ENCODE results near the gene FCHSD1.
"Not testable (repeated sequence)": the region's sequence is repeated elsewhere in the genome, so short reads cannot be mapped to it uniquely, and the experiment has no call there.

Gene FCHSD1

GRCh38 chr5:141618030-141618803, 33.0 kb downstream of the FCHSD1 start:
- DNase-seq (ENCODE audit: extremely low read depth in 1 of 2, low read depth in 1 of 2) = peak in 1 of 2 donors; percentile 50

GRCh38 chr5:141617682-141618029, 33.6 kb downstream of the FCHSD1 start:
- no peak for DNase-seq (ENCODE audit: extremely low read depth in 1 of 2, low read depth in 1 of 2)

- no peak for DNase-seq (ENCODE audit: extremely low read depth in 1 of 2, low read depth in 1 of 2)
These were observed 34.1 kb downstream of the FCHSD1 start for GRCh38 chr5:141617128-141617527.

GRCh38 chr5:141615991-141616720, 35.1 kb downstream of the FCHSD1 start:
- no peak for DNase-seq (ENCODE audit: extremely low read depth in 1 of 2, low read depth in 1 of 2)

- DNase-seq (ENCODE audit: extremely low read depth in 1 of 2, low read depth in 1 of 2) = no peak
These were observed 37.9 kb downstream of the FCHSD1 start for GRCh38 chr5:141613344-141613743.

- DNase-seq (ENCODE audit: extremely low read depth in 1 of 2, low read depth in 1 of 2) = no peak
These were observed 39.9 kb downstream of the FCHSD1 start for GRCh38 chr5:141611289-141611688.

GRCh38 chr5:141609921-141610320, 41.3 kb downstream of the FCHSD1 start:
- DNase-seq (ENCODE audit: extremely low read depth in 1 of 2, low read depth in 1 of 2) = not testable (repeated sequence)

- DNase-seq (ENCODE audit: extremely low read depth in 1 of 2, low read depth in 1 of 2) = no peak
These were observed 42.2 kb downstream of the FCHSD1 start for GRCh38 chr5:141609044-141609443.

GRCh38 chr5:141608557-141608956, 42.7 kb downstream of the FCHSD1 start:
- DNase-seq (ENCODE audit: extremely low read depth in 1 of 2, low read depth in 1 of 2) = no peak

- no peak for DNase-seq (ENCODE audit: extremely low read depth in 1 of 2, low read depth in 1 of 2)
These were observed 43.2 kb downstream of the FCHSD1 start for GRCh38 chr5:141608046-141608445.

GRCh38 chr5:141605523-141606277, 45.5 kb downstream of the FCHSD1 start:
- peak in 1 of 2 donors; percentile 57 for DNase-seq (ENCODE audit: extremely low read depth in 1 of 2, low read depth in 1 of 2)

GRCh38 chr5:141603923-141604717, 47.1 kb downstream of the FCHSD1 start:
- no peak for DNase-seq (ENCODE audit: extremely low read depth in 1 of 2, low read depth in 1 of 2)

GRCh38 chr5:141602606-141603005, 48.6 kb downstream of the FCHSD1 start:
- no peak for DNase-seq (ENCODE audit: extremely low read depth in 1 of 2, low read depth in 1 of 2)

GRCh38 chr5:141598391-141599345, 52.5 kb downstream of the FCHSD1 start:
- no peak for DNase-seq (ENCODE audit: extremely low read depth in 1 of 2, low read depth in 1 of 2)

- DNase-seq (ENCODE audit: extremely low read depth in 1 of 2, low read depth in 1 of 2) = no peak
These were observed 53.4 kb downstream of the FCHSD1 start for GRCh38 chr5:141597814-141598213.

- DNase-seq (ENCODE audit: extremely low read depth in 1 of 2, low read depth in 1 of 2) = no peak
These were observed 53.8 kb downstream of the FCHSD1 start for GRCh38 chr5:141597394-141597793.

GRCh38 chr5:141596867-141597266, 54.4 kb downstream of the FCHSD1 start:
- no peak for DNase-seq (ENCODE audit: extremely low read depth in 1 of 2, low read depth in 1 of 2)

- DNase-seq (ENCODE audit: extremely low read depth in 1 of 2, low read depth in 1 of 2) = no peak
These were observed 61.1 kb downstream of the FCHSD1 start for GRCh38 chr5:141590127-141590526.

Data from stimulated activated CD8-positive, alpha-beta memory T cell treated with anti-CD3 and anti-CD28 coated beads, Interleukin-7, amount 100 ng/mL, for 48 hours (primary cell).